ENCODE results near the gene SLC2A3. TPM values are rescaled to one million over a fixed set of nuclear protein-coding genes. Genes with fewer than 3 reads are reported as not detected.
"Not testable (repeated sequence)": the region's sequence is repeated elsewhere in the genome, so short reads cannot be mapped to it uniquely, and the experiment has no call there.

SLC2A3 gene
- polyA plus RNA-seq, 1 donor (not counting 4 experiments of a cell fraction or from before 2014, with no cell fraction given): 40.5 TPM

GRCh38 chr12:7892186-7892980 is 43.6 kb downstream of the SLC2A3 start:
- Histone ChIP-seq H3K9me3 (ENCODE audit: control insufficient read depth, low read depth, low read length) (no peaks in the 10 kb centered on the region), H3K79me2 (ENCODE audit: control insufficient read depth, insufficient read depth, low read length) (no peaks in the 10 kb centered on the region), H4K20me1 (ENCODE audit: control insufficient read depth, extremely low read depth, insufficient read depth, low read length) (no peaks in the 10 kb centered on the region), H3K9me1 (ENCODE audit: control insufficient read depth, extremely low read depth, insufficient read depth, low read length) (peaks cover 2% of the 10 kb centered on the region), H3K9ac (ENCODE audit: control insufficient read depth, extremely low read depth, insufficient read depth, low read length) (no peak overlapping the region), H3K4me2 (ENCODE audit: control insufficient read depth, extremely low read depth, insufficient read depth, low read depth, low read length) (no peak overlapping the region), H3K4me1 (ENCODE audit: control insufficient read depth, extremely low read depth, insufficient read depth, low read length) (peaks cover 5% of the 10 kb centered on the region), H3K27ac (ENCODE audit: control insufficient read depth, insufficient read depth, low read length) (no peak overlapping the region), H3K27me3 (ENCODE audit: control insufficient read depth, extremely low read depth, insufficient read depth, low read length) (no peaks in the 10 kb centered on the region), H3K36me3 (ENCODE audit: control insufficient read depth in 2 of 2, extremely low read depth in 1 of 2, insufficient read depth in 2 of 2, low read length in 2 of 2) (no peaks in the 10 kb centered on the region), H3K4me3 (ENCODE audit: control insufficient read depth in 2 of 3, extremely low read depth in 1 of 3, insufficient read depth in 2 of 3, low read depth in 1 of 3, low read length in 3 of 3) (no peak overlapping the region), H2AFZ (ENCODE audit: control insufficient read depth, low read length) (no peak overlapping the region)
- DNase-seq (ENCODE audit: low read depth, low spot score) (no peak), FAIRE-seq (no peak)
- dilution Hi-C loops (cut with MboI; ENCODE audit: extremely low pct_ligation_motif_present, low sequenced_read_pairs): no loop called here
- TF ChIP-seq EZH2 (IDR thresholded peaks at IDR 0.05; ENCODE audit: low read length) (no peak), CTCF (optimal IDR thresholded peaks at IDR 0.05 in 1 of 3, IDR thresholded peaks at IDR 0.05 in 1 of 3, conservative IDR thresholded peaks at IDR 0.05 in 1 of 3; ENCODE audit: extremely low read depth in 1 of 3, insufficient read depth in 2 of 3, low read length in 3 of 3) (no peak)

GRCh38 chr12:7884689-7885088 is 51.3 kb downstream of the SLC2A3 start:
- Histone ChIP-seq H2AFZ (ENCODE audit: control insufficient read depth, low read length) (no peak overlapping the region), H3K79me2 (ENCODE audit: control insufficient read depth, insufficient read depth, low read length) (no peaks in the 10 kb centered on the region), H3K36me3 (ENCODE audit: control insufficient read depth in 2 of 2, extremely low read depth in 1 of 2, insufficient read depth in 2 of 2, low read length in 2 of 2) (no peaks in the 10 kb centered on the region), H3K4me2 (ENCODE audit: control insufficient read depth, extremely low read depth, insufficient read depth, low read depth, low read length) (no peak overlapping the region), H4K20me1 (ENCODE audit: control insufficient read depth, extremely low read depth, insufficient read depth, low read length) (no peaks in the 10 kb centered on the region), H3K4me1 (ENCODE audit: control insufficient read depth, extremely low read depth, insufficient read depth, low read length) (no peaks in the 10 kb centered on the region), H3K27me3 (ENCODE audit: control insufficient read depth, extremely low read depth, insufficient read depth, low read length) (no peaks in the 10 kb centered on the region), H3K4me3 (ENCODE audit: control insufficient read depth in 2 of 3, extremely low read depth in 1 of 3, insufficient read depth in 2 of 3, low read depth in 1 of 3, low read length in 3 of 3) (no peak overlapping the region), H3K9me3 (ENCODE audit: control insufficient read depth, low read depth, low read length) (no peaks in the 10 kb centered on the region), H3K9ac (ENCODE audit: control insufficient read depth, extremely low read depth, insufficient read depth, low read length) (no peak overlapping the region), H3K27ac (ENCODE audit: control insufficient read depth, insufficient read depth, low read length) (no peak overlapping the region), H3K9me1 (ENCODE audit: control insufficient read depth, extremely low read depth, insufficient read depth, low read length) (no peaks in the 10 kb centered on the region)
- DNase-seq (ENCODE audit: low read depth, low spot score): no peak
- dilution Hi-C loops (cut with MboI; ENCODE audit: extremely low pct_ligation_motif_present, low sequenced_read_pairs): no loop called here
- FAIRE-seq: no peak
- TF ChIP-seq CTCF (optimal IDR thresholded peaks at IDR 0.05 in 1 of 3, IDR thresholded peaks at IDR 0.05 in 1 of 3, conservative IDR thresholded peaks at IDR 0.05 in 1 of 3; ENCODE audit: extremely low read depth in 1 of 3, insufficient read depth in 2 of 3, low read length in 3 of 3): no peak
- no peak for TF ChIP-seq EZH2 (IDR thresholded peaks at IDR 0.05; ENCODE audit: low read length)

- H3K4me2 ChIP-seq (ENCODE audit: control insufficient read depth, extremely low read depth, insufficient read depth, low read depth, low read length); dilution Hi-C loops (cut with MboI; ENCODE audit: extremely low pct_ligation_motif_present, low sequenced_read_pairs); DNase-seq (ENCODE audit: low read depth, low spot score); H3K36me3 ChIP-seq (ENCODE audit: control insufficient read depth in 2 of 2, extremely low read depth in 1 of 2, insufficient read depth in 2 of 2, low read length in 2 of 2); H3K9ac ChIP-seq (ENCODE audit: control insufficient read depth, extremely low read depth, insufficient read depth, low read length); H3K9me3 ChIP-seq (ENCODE audit: control insufficient read depth, low read depth, low read length); H3K4me3 ChIP-seq (ENCODE audit: control insufficient read depth in 2 of 3, extremely low read depth in 1 of 3, insufficient read depth in 2 of 3, low read depth in 1 of 3, low read length in 3 of 3); H3K4me1 ChIP-seq (ENCODE audit: control insufficient read depth, extremely low read depth, insufficient read depth, low read length); H4K20me1 ChIP-seq (ENCODE audit: control insufficient read depth, extremely low read depth, insufficient read depth, low read length); H2AFZ ChIP-seq (ENCODE audit: control insufficient read depth, low read length); H3K27ac ChIP-seq (ENCODE audit: control insufficient read depth, insufficient read depth, low read length); H3K9me1 ChIP-seq (ENCODE audit: control insufficient read depth, extremely low read depth, insufficient read depth, low read length); FAIRE-seq; H3K79me2 ChIP-seq (ENCODE audit: control insufficient read depth, insufficient read depth, low read length); H3K27me3 ChIP-seq (ENCODE audit: control insufficient read depth, extremely low read depth, insufficient read depth, low read length): not testable (repeated sequence)
These were observed 54.3 kb downstream of the SLC2A3 start for GRCh38 chr12:7881736-7882120.

Data from keratinocyte (primary cell).